Measurements from ENCODE around the gene TMPRSS11F.

- TF ChIP-seq MYNN (IDR thresholded peaks at IDR 0.05), result no peak
- no peak for TF ChIP-seq MYNN (CRISPR knock-in tag; IDR thresholded peaks at IDR 0.05)
- no peak for TF ChIP-seq EP300 (IDR thresholded peaks at IDR 0.05; ENCODE audit: low read length)
- no peak for TF ChIP-seq EZH2 (IDR thresholded peaks at IDR 0.05; ENCODE audit: borderline replicate concordance, low read depth, low read length)
- no peak for TF ChIP-seq CTCF (IDR thresholded peaks at IDR 0.05 in 2 of 3, conservative IDR thresholded peaks at IDR 0.05 in 1 of 3; ENCODE audit: insufficient read depth in 2 of 3, low read depth in 1 of 3, low read length in 3 of 3)
- TF ChIP-seq, protein P1, sequence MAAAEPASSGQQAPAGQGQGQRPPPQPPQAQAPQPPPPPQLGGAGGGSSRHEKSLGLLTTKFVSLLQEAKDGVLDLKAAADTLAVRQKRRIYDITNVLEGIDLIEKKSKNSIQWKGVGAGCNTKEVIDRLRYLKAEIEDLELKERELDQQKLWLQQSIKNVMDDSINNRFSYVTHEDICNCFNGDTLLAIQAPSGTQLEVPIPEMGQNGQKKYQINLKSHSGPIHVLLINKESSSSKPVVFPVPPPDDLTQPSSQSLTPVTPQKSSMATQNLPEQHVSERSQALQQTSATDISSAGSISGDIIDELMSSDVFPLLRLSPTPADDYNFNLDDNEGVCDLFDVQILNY (CRISPR knock-in tag; IDR thresholded peaks at IDR 0.05), result no peak
- TF ChIP-seq C11orf30 (IDR thresholded peaks at IDR 0.05; ENCODE audit: low read depth), result no peak
- TF ChIP-seq ETS2 (tag; IDR thresholded peaks at IDR 0.05; ENCODE audit: borderline replicate concordance, poor library complexity, severe bottlenecking), result no peak
- TF ChIP-seq STAT5A (IDR thresholded peaks at IDR 0.05; ENCODE audit: borderline replicate concordance, low read length), result no peak
- no peak for TF ChIP-seq NRF1 (conservative IDR thresholded peaks at IDR 0.05 in 1 of 2, IDR thresholded peaks at IDR 0.05 in 1 of 2)
- TF ChIP-seq MCM2 (IDR thresholded peaks at IDR 0.05; ENCODE audit: low read depth), result no peak
- TF ChIP-seq ZNF551 (CRISPR knock-in tag; IDR thresholded peaks at IDR 0.05), result no peak
Measured at GRCh38 chr4:68145261-68145660, 15.6 kb upstream of the TMPRSS11F start.

Measured in K562 (cell line).